Mesendoderm (in vitro differentiated cells): ENCODE results near the gene FBLN7. TPM values are rescaled to one million over a fixed set of nuclear protein-coding genes. Genes with fewer than 3 reads are reported as not detected.

Experiments
- DNase-seq: peaks from one replicate; pipeline ENCODE4 v3.0.0; 2013
- H2AK5ac ChIP-seq: 2 replicates; pipeline ENCODE4 v1.6.1; 2013; ENCODE audit warnings: low read length, inconsistent platforms
- H2BK120ac ChIP-seq: 2 replicates; pipeline ENCODE4 v1.6.1; 2013; ENCODE audit warnings: low read depth, mild to moderate bottlenecking, low read length, moderate library complexity, mixed read lengths
- H2BK15ac ChIP-seq: replicated peaks from 2 replicates; pipeline ENCODE4 v1.6.1; 2013; ENCODE audit warnings: low read depth, mild to moderate bottlenecking, moderate library complexity
- H2BK5ac ChIP-seq: 2 replicates; pipeline ENCODE4 v1.6.1; 2013; ENCODE audit warnings: low read length, inconsistent platforms
- H3K18ac ChIP-seq: 2 replicates; pipeline ENCODE4 v1.6.1; 2013; ENCODE audit warnings: mild to moderate bottlenecking, low read length, mixed read lengths
- H3K23ac ChIP-seq: one replicate; pipeline ENCODE4 v1.6.1; 2013; ENCODE audit warnings: low read length
- H3K27ac ChIP-seq: 2 replicates; pipeline ENCODE4 v1.5.1; 2013; ENCODE audit warnings: low read depth, mild to moderate bottlenecking, inconsistent platforms, low read length, moderate library complexity
- H3K27me3 ChIP-seq: 2 replicates; pipeline ENCODE4 v1.6.1; 2013; ENCODE audit warnings: low read length, control low read depth, mild to moderate bottlenecking, inconsistent platforms; ENCODE audit not compliant: insufficient read depth, poor library complexity
- H3K36me3 ChIP-seq: 2 replicates; pipeline ENCODE4 v1.6.1; 2013; ENCODE audit warnings: low read length, inconsistent platforms; ENCODE audit not compliant: control insufficient read depth, insufficient read depth
- H3K4ac ChIP-seq: one replicate; pipeline ENCODE4 v1.6.1; 2013; ENCODE audit warnings: low read depth, mild to moderate bottlenecking, low read length, moderate library complexity
- H3K4me1 ChIP-seq: 2 replicates; pipeline ENCODE4 v1.6.1; 2013; ENCODE audit warnings: low read depth, low read length, inconsistent platforms; ENCODE audit not compliant: control insufficient read depth
- H3K4me2 ChIP-seq: 2 replicates; pipeline ENCODE4 v1.6.1; 2013; ENCODE audit warnings: low read length
- H3K4me3 ChIP-seq: 2 replicates; pipeline ENCODE4 v1.5.1; 2013; ENCODE audit warnings: mild to moderate bottlenecking, low read length
- H3K56ac ChIP-seq: one replicate; pipeline ENCODE4 v1.6.1; 2013; ENCODE audit warnings: low read length
- H3K79me1 ChIP-seq: 2 replicates; pipeline ENCODE4 v1.6.1; 2013; ENCODE audit warnings: low read length, inconsistent platforms
- H3K79me2 ChIP-seq: 2 replicates; pipeline ENCODE4 v1.6.1; 2013; ENCODE audit warnings: mild to moderate bottlenecking, low read length; ENCODE audit not compliant: control insufficient read depth, insufficient read depth
- H3K9ac ChIP-seq: 2 replicates; pipeline ENCODE4 v1.6.1; 2013; ENCODE audit warnings: low read length, inconsistent platforms
- H4K5ac ChIP-seq: one replicate; pipeline ENCODE4 v1.6.1; 2013; ENCODE audit warnings: low read length
- H4K8ac ChIP-seq: one replicate; pipeline ENCODE4 v1.6.1; 2013; ENCODE audit warnings: low read depth, mild to moderate bottlenecking, control low read depth, low read length, moderate library complexity
- WGBS: extraction: QIAGEN DNeasy Blood & Tissue Kit; methylation state at CpG from one replicate; pipeline ENCODE4 v1.1.7; 2013; ENCODE audit warnings: low lambda C conversion rate, missing lambda C conversion rate; ENCODE audit not compliant: insufficient coverage; ENCODE audit errors: extremely low coverage; 5-methylcytosine and 5-hydroxymethylcytosine counted together
- polyA plus RNA-seq, 2 experiments: library from polyadenylated mRNA; stranded (reverse); fragments of 200-250 nt; gene quantifications; one replicate each; pipeline ENCODE4 v1.2.3, GENCODE V29; 2013

FBLN7 gene
- polyA plus RNA-seq (2013, experiment 1 of 2): 0.11 TPM
- polyA plus RNA-seq (2013, experiment 2 of 2): 0.04 TPM

- Histone ChIP-seq H3K79me1 (no peaks in the 10 kb centered on the region), H3K18ac (peak within 1 kb of the TSS; percentile 45)
These were observed at the start of gene FBLN7 for GRCh38 chr2:112138159-112139032. FBLN7 (plus strand) TSS chr2:112138385; CDS start chr2:112138656, 271 bp downstream.

GRCh38 chr2:112089375-112089774 lies 48.8 kb upstream of the FBLN7 start:
- Histone ChIP-seq H3K27ac (no peak overlapping the region), H3K4ac (no peak overlapping the region), H4K8ac (no peak overlapping the region), H3K56ac (no peak overlapping the region), H3K23ac (no peak overlapping the region), H3K9ac (no peak overlapping the region), H2AK5ac (no peak overlapping the region), H3K18ac (no peak overlapping the region), H3K4me3 (no peak overlapping the region), H3K4me1 (no peaks in the 10 kb centered on the region), H3K79me2 (no peaks in the 10 kb centered on the region), H2BK5ac (no peak overlapping the region), H2BK120ac (no peak overlapping the region), H3K79me1 (no peaks in the 10 kb centered on the region), H3K27me3 (no peaks in the 10 kb centered on the region), H3K4me2 (no peak overlapping the region), H3K36me3 (peaks cover 8% of the 10 kb centered on the region), H4K5ac (no peak overlapping the region), H2BK15ac (no peak overlapping the region)
- no CpG with 5 or more reads among the region's 5 CpGs for WGBS
- no peak for DNase-seq

More at GRCh38 chr2:112138159-112139032, at the start of gene FBLN7:
- peak within 1 kb of the TSS; percentile 32 for H3K4me3 ChIP-seq
- peak within 1 kb of the TSS; percentile 71 for H3K4me2 ChIP-seq
- peaks cover 19% of the 10 kb centered on the region for H3K27me3 ChIP-seq
- no peak within 1 kb of the TSS for H2AK5ac ChIP-seq
- H3K4ac ChIP-seq: no peak within 1 kb of the TSS
- no CpG with 5 or more reads among the region's 84 CpGs for WGBS
- no peak within 1 kb of the TSS for H4K5ac ChIP-seq
- H4K8ac ChIP-seq: no peak within 1 kb of the TSS
- no peak within 1 kb of the TSS for H3K23ac ChIP-seq
- H3K9ac ChIP-seq: peak within 1 kb of the TSS; percentile 27
- H3K79me2 ChIP-seq: no peaks in the 10 kb centered on the region
- no peak within 1 kb of the TSS for H2BK120ac ChIP-seq
- no peak within 1 kb of the TSS for H2BK15ac ChIP-seq
- H3K56ac ChIP-seq: peak within 1 kb of the TSS; percentile 65
- H3K4me1 ChIP-seq: peaks cover 3% of the 10 kb centered on the region
- no peaks in the 10 kb centered on the region for H3K36me3 ChIP-seq
- peak; percentile 35 for DNase-seq
- H2BK5ac ChIP-seq: no peak within 1 kb of the TSS
- H3K27ac ChIP-seq: no peak within 1 kb of the TSS

GRCh38 chr2:112092286-112093041 lies 45.7 kb upstream of the FBLN7 start:
- Histone ChIP-seq H3K27me3 (no peaks in the 10 kb centered on the region), H4K8ac (no peak overlapping the region), H2BK120ac (no peak overlapping the region), H3K79me1 (no peaks in the 10 kb centered on the region), H3K56ac (no peak overlapping the region), H3K4me1 (no peaks in the 10 kb centered on the region), H3K27ac (no peak overlapping the region), H3K4ac (no peak overlapping the region), H2BK5ac (no peak overlapping the region), H4K5ac (no peak overlapping the region), H3K9ac (no peak overlapping the region), H2AK5ac (no peak overlapping the region), H3K36me3 (peaks cover 3% of the 10 kb centered on the region), H3K79me2 (no peaks in the 10 kb centered on the region), H3K4me2 (no peak overlapping the region), H2BK15ac (no peak overlapping the region), H3K4me3 (no peak overlapping the region), H3K23ac (no peak overlapping the region), H3K18ac (no peak overlapping the region)
- no CpG with 5 or more reads among the region's 6 CpGs for WGBS
- DNase-seq: peak; percentile 64

GRCh38 chr2:112093216-112093615 lies 45.0 kb upstream of the FBLN7 start:
- H3K4me2 ChIP-seq: no peak overlapping the region
- H3K56ac ChIP-seq: no peak overlapping the region
- no peak overlapping the region for H2BK15ac ChIP-seq
- H3K23ac ChIP-seq: no peak overlapping the region
- no peak overlapping the region for H3K9ac ChIP-seq
- H4K5ac ChIP-seq: no peak overlapping the region
- H2BK120ac ChIP-seq: no peak overlapping the region
- no peak overlapping the region for H2BK5ac ChIP-seq
- H3K4ac ChIP-seq: no peak overlapping the region
- no peaks in the 10 kb centered on the region for H3K4me1 ChIP-seq
- no peaks in the 10 kb centered on the region for H3K79me1 ChIP-seq
- H3K18ac ChIP-seq: no peak overlapping the region
- H3K27ac ChIP-seq: no peak overlapping the region
- H3K79me2 ChIP-seq: no peaks in the 10 kb centered on the region
- no peaks in the 10 kb centered on the region for H3K27me3 ChIP-seq
- no CpG with 5 or more reads among the region's 1 CpG for WGBS
- DNase-seq: no peak
- no peak overlapping the region for H4K8ac ChIP-seq
- H3K4me3 ChIP-seq: no peak overlapping the region
- H3K36me3 ChIP-seq: no peaks in the 10 kb centered on the region
- H2AK5ac ChIP-seq: no peak overlapping the region

GRCh38 chr2:112095681-112096080 lies 42.5 kb upstream of the FBLN7 start:
- H3K4me1 ChIP-seq: no peaks in the 10 kb centered on the region

More at GRCh38 chr2:112095681-112096080, 42.5 kb upstream of the FBLN7 start:
- Histone ChIP-seq H2BK120ac (no peak overlapping the region), H3K18ac (no peak overlapping the region), H4K8ac (no peak overlapping the region), H3K36me3 (peaks cover 3% of the 10 kb centered on the region), H2AK5ac (no peak overlapping the region), H3K9ac (no peak overlapping the region), H3K79me1 (no peaks in the 10 kb centered on the region), H3K27ac (no peak overlapping the region), H2BK5ac (no peak overlapping the region), H2BK15ac (no peak overlapping the region), H3K23ac (no peak overlapping the region), H4K5ac (no peak overlapping the region), H3K4ac (no peak overlapping the region), H3K4me2 (no peak overlapping the region), H3K56ac (no peak overlapping the region), H3K27me3 (no peaks in the 10 kb centered on the region), H3K79me2 (no peaks in the 10 kb centered on the region), H3K4me3 (no peak overlapping the region)
- DNase-seq: no peak
- no CpG with 5 or more reads among the region's 1 CpG for WGBS
